B cell (primary cell): ENCODE measurements around the gene SNRPB2.

Experiments used
- CTCF ChIP-seq: fragments of 200-600 bp; IDR thresholded peaks from one replicate; pipeline ENCODE4 v1.8.0; 2022; ENCODE audit warnings: antibody characterized with exemption, mild to moderate bottlenecking
- EZH2 ChIP-seq: IDR thresholded peaks from 2 replicates; pipeline ENCODE4 v1.6.1; 2012; ENCODE audit warnings: borderline replicate concordance, low read depth, mild to moderate bottlenecking, moderate library complexity, low read length; ENCODE audit not compliant: insufficient read depth, poor library complexity, severe bottlenecking

GRCh38 chr20:16729565-16730460 lies at the start of gene SNRPB2:
- TF ChIP-seq CTCF = no peak
- no peak for TF ChIP-seq EZH2
